GM12892 (cell line): ENCODE results near the gene PRCC.

Experiments
- POLR2A ChIP-seq: IDR thresholded peaks from 2 replicates; pipeline ENCODE4 v1.6.1; 2011; ENCODE audit warnings: low read depth, low read length, control low read depth
- POLR2AphosphoS5 ChIP-seq: IDR thresholded peaks from 2 replicates; pipeline ENCODE4 v1.6.1; 2011; ENCODE audit warnings: low read depth, low read length, control low read depth

DNA sequence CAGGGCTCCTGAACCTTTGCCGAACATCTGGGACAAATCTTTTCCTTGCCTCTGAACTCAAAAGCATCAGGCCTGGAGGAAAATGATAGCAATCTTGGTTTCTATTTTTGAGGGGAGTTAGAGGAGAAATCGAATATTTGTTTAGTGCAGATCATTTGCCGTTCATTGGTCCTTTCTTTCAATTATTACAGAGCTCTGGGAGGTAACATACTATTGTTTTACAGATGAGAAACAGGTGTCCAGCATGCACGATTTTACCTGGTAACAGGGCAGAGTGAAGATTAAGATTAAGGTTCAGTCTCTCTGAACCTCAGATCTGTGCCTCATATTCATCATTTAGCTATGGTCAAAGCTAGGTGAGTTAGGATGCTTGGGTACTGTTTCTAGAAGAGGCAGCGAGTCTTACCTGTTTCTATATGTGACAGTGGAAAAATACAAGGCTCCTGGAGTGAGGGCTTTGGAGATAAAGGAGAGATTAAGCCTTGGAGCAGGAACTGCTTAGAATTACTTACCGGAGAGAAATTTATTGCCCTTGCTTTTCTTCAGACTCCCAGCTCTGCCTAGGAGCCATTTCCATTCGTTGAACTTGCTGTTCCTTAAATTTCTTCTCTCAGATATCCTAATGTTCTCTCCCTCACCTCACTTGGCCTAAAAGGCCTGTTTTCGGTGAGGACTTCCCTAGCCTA, 1.4 kb downstream of the PRCC start:
- no peak for TF ChIP-seq POLR2AphosphoS5
- no peak for TF ChIP-seq POLR2A
